Measurements from ENCODE around the gene PDE4C. TPM values are rescaled to one million over a fixed set of nuclear protein-coding genes. Genes with fewer than 3 reads are reported as not detected.
A peak's percentile ranks its signal among the peaks of the same experiment; 100 is the strongest.

Gene PDE4C
- total RNA-seq, 1 experiment from 2014 or later, result 3.0 TPM

DNA sequence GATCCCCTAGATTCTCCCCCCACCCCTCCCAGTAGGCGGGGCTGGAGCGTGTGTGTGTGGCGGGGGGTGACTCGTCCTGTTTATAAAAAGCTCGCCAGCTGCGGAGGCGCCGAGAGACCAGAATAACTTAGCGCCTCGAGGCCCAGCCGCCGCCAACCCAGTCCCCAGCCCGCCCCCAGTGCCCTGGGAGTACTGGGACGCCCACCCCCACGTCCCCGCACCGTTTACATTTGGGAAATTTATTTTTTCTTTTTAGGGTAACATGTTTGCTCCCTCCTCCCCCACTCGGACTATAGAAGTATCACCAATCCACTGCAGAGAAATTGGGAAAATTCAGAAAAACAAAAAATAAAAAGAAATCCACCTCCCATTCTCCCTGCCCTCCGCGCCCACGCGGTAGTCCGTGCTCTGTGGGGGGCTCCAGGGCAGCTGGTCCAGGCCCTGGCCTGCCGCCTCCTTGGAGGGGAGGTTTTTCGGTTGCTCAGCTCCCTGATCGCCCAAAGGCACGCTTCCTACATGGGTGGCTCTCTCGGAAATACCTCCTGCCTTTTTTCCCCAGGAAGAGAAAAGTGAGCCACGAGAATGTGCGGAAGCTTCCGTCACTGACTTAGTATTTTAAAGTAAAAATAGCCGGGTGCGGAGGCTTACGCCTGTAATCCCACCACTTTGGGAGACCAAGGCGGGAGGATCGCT is 20.9 kb downstream of the PDE4C start:
- POLR2A ChIA-PET, result interaction anchor here (0.6 to 4.0 kb wide), 12 partner anchors 14 to 181 kb away, joined by 3 to 34 read pairs (median 4); partner anchors contain the start of genes GDF15, JUND and LSM4
- Mint-ChIP-seq H3K4me3 (peak overlapping the region; percentile 86), H3K27me3 (ENCODE audit: low read depth) (no peaks in the 10 kb centered on the region), H3K27ac (peak overlapping the region; percentile 99), H3K36me3 (peaks cover 7% of the 10 kb centered on the region), H3K9me3 (no peaks in the 10 kb centered on the region), H3K4me1 (peaks cover 22% of the 10 kb centered on the region)
- no peak for TF ChIP-seq NFATC4 (CRISPR knock-in tag; IDR thresholded peaks at IDR 0.05)
- TF ChIP-seq OVOL2 (CRISPR knock-in tag; IDR thresholded peaks at IDR 0.05; ENCODE audit: borderline replicate concordance), result no peak
- TF ChIP-seq HMGA2 (CRISPR knock-in tag; IDR thresholded peaks at IDR 0.05), result no peak
- TF ChIP-seq, protein P1, sequence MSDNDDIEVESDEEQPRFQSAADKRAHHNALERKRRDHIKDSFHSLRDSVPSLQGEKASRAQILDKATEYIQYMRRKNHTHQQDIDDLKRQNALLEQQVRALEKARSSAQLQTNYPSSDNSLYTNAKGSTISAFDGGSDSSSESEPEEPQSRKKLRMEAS (CRISPR knock-in tag; IDR thresholded peaks at IDR 0.05), result 0 out of 2 replicates have a peak, but pooled peaks have one; percentile 22
- TF ChIP-seq ZNF671 (CRISPR knock-in tag; IDR thresholded peaks at IDR 0.05), result no peak
- DNase-seq (ENCODE audit: low spot score) (peak; percentile 68), ATAC-seq (no peak)
- CTCF ChIA-PET, result interaction anchor here (0.6 to 9.7 kb wide), 18 partner anchors 9 to 389 kb away, joined by 3 to 369 read pairs (median 7); partner anchors contain the start of genes JUND and MPV17L2

DNA sequence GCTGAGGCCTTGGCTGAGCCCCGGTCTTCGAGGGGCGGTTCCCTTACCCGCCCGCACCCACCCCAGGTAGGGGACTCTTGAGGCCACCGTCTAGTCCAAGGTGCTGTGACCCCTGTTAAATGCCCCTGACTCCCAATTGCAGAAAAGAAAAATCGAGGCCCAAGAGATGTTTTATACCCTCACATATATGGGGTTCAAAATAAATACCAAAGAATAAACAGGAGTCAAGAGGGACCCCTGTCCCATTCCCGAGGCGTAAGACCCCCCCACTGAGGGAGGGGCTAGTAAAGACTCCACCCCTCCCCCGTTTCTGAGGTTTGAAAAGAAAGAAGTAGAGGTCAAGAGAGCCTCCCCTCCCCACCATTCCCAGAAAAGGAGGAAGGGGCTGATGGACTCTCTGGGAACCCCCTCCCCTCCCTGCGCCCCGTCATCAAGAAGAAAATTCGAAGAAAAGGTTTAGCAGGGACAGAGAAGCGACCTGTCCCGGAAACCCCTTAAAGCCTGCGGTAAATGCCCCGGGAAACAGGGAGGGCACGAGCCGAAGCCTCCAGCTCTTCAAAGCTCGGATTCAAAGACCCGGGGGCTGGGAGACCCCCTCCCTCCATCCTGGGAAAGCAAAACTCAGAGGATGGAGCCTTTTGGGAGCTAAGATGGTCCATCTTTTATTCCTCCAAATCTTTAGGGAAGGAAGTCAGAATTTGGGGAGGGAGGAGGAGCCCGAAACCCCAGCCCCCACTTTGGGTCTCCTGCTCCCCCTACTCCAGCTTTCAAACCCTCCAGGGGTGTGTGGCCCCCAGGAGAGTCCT is 21.6 kb downstream of the PDE4C start:
- no peaks in the 10 kb centered on the region for H3K9me3 Mint-ChIP-seq
- DNase-seq (ENCODE audit: low spot score), result peak; percentile 77
- ATAC-seq, result peak; percentile 17
- H3K27ac Mint-ChIP-seq, result peak overlapping the region; percentile 99
- no peaks in the 10 kb centered on the region for H3K27me3 Mint-ChIP-seq (ENCODE audit: low read depth)
- CTCF ChIA-PET, result interaction anchor here (0.6 to 9.7 kb wide), 28 partner anchors 8 to 390 kb away, joined by 3 to 369 read pairs (median 4); partner anchors contain the start of genes GDF15, JUND, MPV17L2 and PIK3R2
- H3K36me3 Mint-ChIP-seq, result peaks cover 15% of the 10 kb centered on the region
- peaks cover 22% of the 10 kb centered on the region for H3K4me1 Mint-ChIP-seq
- POLR2A ChIA-PET, result interaction anchor here (0.6 to 4.0 kb wide), 10 partner anchors 14 to 621 kb away, joined by 3 to 34 read pairs (median 7); partner anchors contain the start of genes GDF15 and JUND
- TF ChIP-seq, protein P2, sequence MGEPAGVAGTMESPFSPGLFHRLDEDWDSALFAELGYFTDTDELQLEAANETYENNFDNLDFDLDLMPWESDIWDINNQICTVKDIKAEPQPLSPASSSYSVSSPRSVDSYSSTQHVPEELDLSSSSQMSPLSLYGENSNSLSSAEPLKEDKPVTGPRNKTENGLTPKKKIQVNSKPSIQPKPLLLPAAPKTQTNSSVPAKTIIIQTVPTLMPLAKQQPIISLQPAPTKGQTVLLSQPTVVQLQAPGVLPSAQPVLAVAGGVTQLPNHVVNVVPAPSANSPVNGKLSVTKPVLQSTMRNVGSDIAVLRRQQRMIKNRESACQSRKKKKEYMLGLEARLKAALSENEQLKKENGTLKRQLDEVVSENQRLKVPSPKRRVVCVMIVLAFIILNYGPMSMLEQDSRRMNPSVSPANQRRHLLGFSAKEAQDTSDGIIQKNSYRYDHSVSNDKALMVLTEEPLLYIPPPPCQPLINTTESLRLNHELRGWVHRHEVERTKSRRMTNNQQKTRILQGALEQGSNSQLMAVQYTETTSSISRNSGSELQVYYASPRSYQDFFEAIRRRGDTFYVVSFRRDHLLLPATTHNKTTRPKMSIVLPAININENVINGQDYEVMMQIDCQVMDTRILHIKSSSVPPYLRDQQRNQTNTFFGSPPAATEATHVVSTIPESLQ (CRISPR knock-in tag; IDR thresholded peaks at IDR 0.05), result no peak
- no peak for TF ChIP-seq JUN (CRISPR knock-in tag; IDR thresholded peaks at IDR 0.05)
- H3K4me3 Mint-ChIP-seq, result peak overlapping the region; percentile 86

DNA sequence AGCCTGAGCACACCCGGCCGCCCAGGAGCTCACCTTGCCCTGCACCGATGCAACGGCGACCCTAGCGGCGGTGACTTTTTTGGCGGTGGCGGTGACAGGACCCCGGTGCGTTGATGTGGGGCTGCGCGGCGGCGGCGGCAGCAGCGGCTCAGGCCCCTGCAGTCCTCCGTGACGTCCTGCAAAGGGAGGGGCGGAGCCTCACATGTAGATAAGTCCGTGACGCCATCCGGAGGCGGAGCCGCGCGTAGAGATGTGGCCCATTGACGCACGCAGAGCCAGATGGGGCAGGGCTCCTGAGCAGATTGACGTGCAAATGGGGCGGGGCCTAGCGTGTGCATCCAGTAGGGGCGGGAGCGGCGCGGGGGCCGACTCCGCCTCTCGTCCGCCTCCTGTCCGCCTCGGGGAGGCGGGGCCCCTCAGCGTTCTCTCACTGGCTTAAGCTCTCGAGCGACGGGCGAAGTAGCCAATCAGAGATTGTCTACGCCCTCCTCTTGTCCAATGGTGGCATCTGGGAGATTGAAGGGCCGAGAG is 22.3 kb downstream of the PDE4C start, which contains the start of gene RAB3A:
Gene RAB3A (minus strand): TSS at position 180 of the 531 bp plus-strand sequence. CDS start 1,302 bp downstream, outside the sequence.
- ChIA-PET CTCF (interaction anchor here (0.6 to 9.7 kb wide), 21 partner anchors 11 to 344 kb away, joined by 3 to 369 read pairs (median 4); partner anchors contain the start of genes GDF15, JUND, MPV17L2 and PIK3R2), POLR2A (interaction anchor here (0.6 to 4.0 kb wide), 8 partner anchors 16 to 620 kb away, joined by 3 to 34 read pairs (median 9); partner anchors contain the start of gene JUND)
- peak within 1 kb of the TSS; percentile 95 for H3K4me3 Mint-ChIP-seq
- no peaks in the 10 kb centered on the region for H3K27me3 Mint-ChIP-seq (ENCODE audit: low read depth)
- no peak for TF ChIP-seq MXD4 (CRISPR knock-in tag; IDR thresholded peaks at IDR 0.05; ENCODE audit: borderline replicate concordance)
- peak; percentile 99 for TF ChIP-seq NFYB (CRISPR knock-in tag; conservative IDR thresholded peaks at IDR 0.05; ENCODE audit: low read depth)
- peak; percentile 94 for TF ChIP-seq SP1 (CRISPR knock-in tag; conservative IDR thresholded peaks at IDR 0.05)
- TF ChIP-seq, protein P1 (CRISPR knock-in tag; IDR thresholded peaks at IDR 0.05), result 0 out of 2 replicates have a peak, but pooled peaks have one; percentile 50
- no peak for TF ChIP-seq PRRX2 (CRISPR knock-in tag; IDR thresholded peaks at IDR 0.05)
- TF ChIP-seq, protein P3, sequence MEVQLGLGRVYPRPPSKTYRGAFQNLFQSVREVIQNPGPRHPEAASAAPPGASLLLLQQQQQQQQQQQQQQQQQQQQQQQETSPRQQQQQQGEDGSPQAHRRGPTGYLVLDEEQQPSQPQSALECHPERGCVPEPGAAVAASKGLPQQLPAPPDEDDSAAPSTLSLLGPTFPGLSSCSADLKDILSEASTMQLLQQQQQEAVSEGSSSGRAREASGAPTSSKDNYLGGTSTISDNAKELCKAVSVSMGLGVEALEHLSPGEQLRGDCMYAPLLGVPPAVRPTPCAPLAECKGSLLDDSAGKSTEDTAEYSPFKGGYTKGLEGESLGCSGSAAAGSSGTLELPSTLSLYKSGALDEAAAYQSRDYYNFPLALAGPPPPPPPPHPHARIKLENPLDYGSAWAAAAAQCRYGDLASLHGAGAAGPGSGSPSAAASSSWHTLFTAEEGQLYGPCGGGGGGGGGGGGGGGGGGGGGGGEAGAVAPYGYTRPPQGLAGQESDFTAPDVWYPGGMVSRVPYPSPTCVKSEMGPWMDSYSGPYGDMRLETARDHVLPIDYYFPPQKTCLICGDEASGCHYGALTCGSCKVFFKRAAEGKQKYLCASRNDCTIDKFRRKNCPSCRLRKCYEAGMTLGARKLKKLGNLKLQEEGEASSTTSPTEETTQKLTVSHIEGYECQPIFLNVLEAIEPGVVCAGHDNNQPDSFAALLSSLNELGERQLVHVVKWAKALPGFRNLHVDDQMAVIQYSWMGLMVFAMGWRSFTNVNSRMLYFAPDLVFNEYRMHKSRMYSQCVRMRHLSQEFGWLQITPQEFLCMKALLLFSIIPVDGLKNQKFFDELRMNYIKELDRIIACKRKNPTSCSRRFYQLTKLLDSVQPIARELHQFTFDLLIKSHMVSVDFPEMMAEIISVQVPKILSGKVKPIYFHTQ (CRISPR knock-in tag; IDR thresholded peaks at IDR 0.05), result no peak
- DNase-seq (ENCODE audit: low spot score) (peak; percentile 100), ATAC-seq (peak; percentile 91)
- no peaks in the 10 kb centered on the region for H3K9me3 Mint-ChIP-seq
- H3K4me1 Mint-ChIP-seq, result peaks cover 22% of the 10 kb centered on the region
- peak within 1 kb of the TSS; percentile 99 for H3K27ac Mint-ChIP-seq
- peaks cover 20% of the 10 kb centered on the region for H3K36me3 Mint-ChIP-seq
